ENCODE results near the gene TRIM56.
"Not testable (repeated sequence)": the region's sequence is repeated elsewhere in the genome, so short reads cannot be mapped to it uniquely, and the experiment has no call there.

GRCh38 chr7:101041283-101041682 lies 44.0 kb upstream of the TRIM56 start:
- not testable (repeated sequence) for TF ChIP-seq CTCF, EZH2phosphoT487 (IDR thresholded peaks at IDR 0.05)
